Mucosa of descending colon (tissue), 3 donors: ENCODE measurements around the gene MCC. TPM values are rescaled to one million over a fixed set of nuclear protein-coding genes. Genes with fewer than 3 reads are reported as not detected.

ENCODE experiments used
- ATAC-seq: fragments of 200-7000 bp; cut with Tn5 transposase; one replicate; pipeline ENCODE4 v1.9.1; 2020; ENCODE audit warnings: mild to moderate bottlenecking, moderate library complexity
- DNase-seq, 3 donors: peaks; one replicate each; pipeline ENCODE4 v3.0.0-alpha.2; 2020
- H3K36me3 ChIP-seq: fragments of 200-600 bp; one replicate; pipeline ENCODE4 v1.8.0; 2021; ENCODE audit warnings: low read depth, mild to moderate bottlenecking
- H3K4me1 ChIP-seq: fragments of 200-600 bp; one replicate; pipeline ENCODE4 v1.8.0; 2021; ENCODE audit warnings: low read depth, mild to moderate bottlenecking
- H3K4me3 ChIP-seq: fragments of 200-600 bp; one replicate; pipeline ENCODE4 v1.8.0; 2021; ENCODE audit warnings: mild to moderate bottlenecking
- H3K9me3 ChIP-seq: fragments of 200-600 bp; one replicate; pipeline ENCODE4 v1.8.0; 2021; ENCODE audit warnings: mild to moderate bottlenecking
- intact Hi-C, 2 donors: fragments of 100-400 bp; cut with DNase I in 1 of 2; cut with micrococcal nuclease in 1 of 2; formaldehyde crosslinking; loops; one replicate each; pipeline versions ENCODE4 v1.11.0 to v1.11.1; 2022; cut with DNase I, micrococcal nuclease
- total RNA-seq, 3 donors: library from RNA; stranded (reverse); fragmentation: NEBNext Ultra II Directional in 2 of 3; extraction: Animal tissue kit (Norgen Biotek cat#: 25700) in 2 of 3; gene quantifications; one replicate each; pipeline versions ENCODE4 v1.2.1 to v1.2.4, GENCODE V29; 2021 to 2023
- TF ChIP-seq, protein P1 (sequence below): fragments of 200-600 bp; IDR thresholded peaks from one replicate; pipeline ENCODE4 v1.8.0; 2022; ENCODE audit warnings: antibody characterized with exemption, mild to moderate bottlenecking
- donor health status: DM: no; HTN: no; CAD: no; lungs with moderate emphysema.
- donor health status: DM: no; HTN: no; CAD: no.
- donor health status: DM: no; HTN: yes; CAD: no.

MCC gene
- total RNA-seq, 3 donors from 2014 or later, result 1.5 to 7.4 (median 4.4) TPM

DNA sequence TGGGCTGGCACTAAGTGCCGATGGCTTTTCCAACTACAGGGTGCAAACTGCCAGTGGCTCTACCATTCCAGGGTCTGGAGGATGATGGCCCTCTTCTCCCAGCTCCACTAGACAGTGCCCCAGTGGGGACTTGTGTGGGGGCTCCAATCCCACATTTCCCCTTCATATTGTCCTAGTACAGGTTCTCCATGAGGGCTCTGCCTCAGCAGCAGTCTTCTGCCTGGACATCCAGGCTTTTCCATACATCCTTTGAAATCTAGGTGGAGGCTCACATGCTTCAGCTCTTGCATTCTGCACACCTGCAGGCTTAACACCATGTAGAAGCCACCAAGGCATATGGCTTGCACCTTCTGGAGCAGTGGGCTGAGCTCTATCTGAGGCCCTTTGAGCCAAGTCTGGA, 123.8 kb downstream of the MCC start:
- DNase-seq (no peak), ATAC-seq (no peak)
- intact Hi-C loops, result no loop called here
- Histone ChIP-seq H3K36me3 (no peaks in the 10 kb centered on the region), H3K4me1 (no peaks in the 10 kb centered on the region), H3K9me3 (peaks cover 10% of the 10 kb centered on the region), H3K4me3 (no peak overlapping the region)
- TF ChIP-seq, protein P1, sequence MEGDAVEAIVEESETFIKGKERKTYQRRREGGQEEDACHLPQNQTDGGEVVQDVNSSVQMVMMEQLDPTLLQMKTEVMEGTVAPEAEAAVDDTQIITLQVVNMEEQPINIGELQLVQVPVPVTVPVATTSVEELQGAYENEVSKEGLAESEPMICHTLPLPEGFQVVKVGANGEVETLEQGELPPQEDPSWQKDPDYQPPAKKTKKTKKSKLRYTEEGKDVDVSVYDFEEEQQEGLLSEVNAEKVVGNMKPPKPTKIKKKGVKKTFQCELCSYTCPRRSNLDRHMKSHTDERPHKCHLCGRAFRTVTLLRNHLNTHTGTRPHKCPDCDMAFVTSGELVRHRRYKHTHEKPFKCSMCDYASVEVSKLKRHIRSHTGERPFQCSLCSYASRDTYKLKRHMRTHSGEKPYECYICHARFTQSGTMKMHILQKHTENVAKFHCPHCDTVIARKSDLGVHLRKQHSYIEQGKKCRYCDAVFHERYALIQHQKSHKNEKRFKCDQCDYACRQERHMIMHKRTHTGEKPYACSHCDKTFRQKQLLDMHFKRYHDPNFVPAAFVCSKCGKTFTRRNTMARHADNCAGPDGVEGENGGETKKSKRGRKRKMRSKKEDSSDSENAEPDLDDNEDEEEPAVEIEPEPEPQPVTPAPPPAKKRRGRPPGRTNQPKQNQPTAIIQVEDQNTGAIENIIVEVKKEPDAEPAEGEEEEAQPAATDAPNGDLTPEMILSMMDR, result no peak

DNA sequence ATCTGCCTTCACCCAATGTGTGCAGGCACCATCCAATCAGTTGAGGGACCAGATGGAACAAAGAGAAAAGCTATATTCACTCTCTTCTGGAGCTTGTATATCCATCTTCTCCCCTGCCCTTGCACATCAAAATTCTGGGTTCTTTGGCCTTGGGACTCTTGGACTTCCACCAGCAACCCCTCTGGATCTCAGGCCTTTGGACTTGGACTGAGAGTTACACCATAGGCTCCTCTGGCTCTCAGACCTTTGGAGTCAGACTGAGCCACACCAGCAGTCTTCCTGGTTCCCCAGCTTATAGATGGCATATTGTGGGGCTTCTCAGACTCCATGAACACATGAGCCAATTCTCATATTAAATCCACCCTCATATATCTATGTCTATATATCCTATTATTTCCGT, 126.6 kb downstream of the MCC start:
- Histone ChIP-seq H3K4me3 (no peak overlapping the region), H3K36me3 (no peaks in the 10 kb centered on the region), H3K9me3 (peaks cover 10% of the 10 kb centered on the region), H3K4me1 (no peaks in the 10 kb centered on the region)
- TF ChIP-seq, protein P1, result no peak
- intact Hi-C loops, result no loop called here
- DNase-seq (no peak), ATAC-seq (no peak)

DNA sequence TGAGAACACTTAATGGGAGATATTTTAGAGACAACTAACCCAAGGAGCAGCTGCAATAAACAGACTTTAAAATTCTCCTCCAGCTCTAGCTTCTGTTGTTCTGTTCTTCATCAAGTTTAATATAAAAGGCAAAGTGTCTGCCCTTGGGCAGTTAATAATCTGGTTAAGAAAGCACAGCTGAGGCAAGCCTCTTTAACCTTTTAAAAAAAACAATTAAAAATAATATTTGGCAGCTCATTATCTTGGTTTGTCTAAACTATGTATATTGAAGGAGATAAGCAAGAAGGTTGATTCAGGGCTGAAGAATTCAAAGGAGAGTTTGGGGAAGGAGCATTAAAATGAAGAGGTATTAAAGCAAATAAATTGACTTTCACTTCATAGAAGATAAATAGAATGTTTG, 128.8 kb downstream of the MCC start:
- ATAC-seq, result no peak
- Histone ChIP-seq H3K4me3 (no peak overlapping the region), H3K9me3 (peaks cover 3% of the 10 kb centered on the region), H3K36me3 (no peaks in the 10 kb centered on the region), H3K4me1 (no peaks in the 10 kb centered on the region)
- no peak for DNase-seq
- TF ChIP-seq, protein P1, result no peak
- intact Hi-C loops, result no loop called here

DNA sequence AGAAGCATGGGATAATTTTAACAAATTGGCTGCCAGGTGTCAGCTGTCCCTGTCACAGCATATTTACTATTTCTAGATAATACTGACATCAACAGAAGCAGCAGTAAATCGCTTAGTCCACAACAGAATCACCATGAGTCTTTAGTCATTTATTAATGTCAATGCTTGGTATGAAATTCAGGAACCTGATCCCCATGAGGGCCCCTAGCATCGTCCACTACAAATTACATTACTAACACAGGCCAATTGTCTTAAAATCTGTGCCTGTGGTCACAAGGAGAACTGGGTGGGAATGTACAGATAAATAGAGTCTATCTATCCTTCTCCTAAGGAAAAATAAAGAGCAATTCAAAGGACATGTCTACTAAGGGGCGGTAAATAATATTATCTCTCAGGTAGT, 129.6 kb downstream of the MCC start:
- no peaks in the 10 kb centered on the region for H3K9me3 ChIP-seq
- TF ChIP-seq, protein P1, result no peak
- H3K4me1 ChIP-seq, result no peaks in the 10 kb centered on the region
- no peak overlapping the region for H3K4me3 ChIP-seq
- intact Hi-C loops, result no loop called here
- no peak for DNase-seq
- no peak for ATAC-seq
- H3K36me3 ChIP-seq, result no peaks in the 10 kb centered on the region

DNA sequence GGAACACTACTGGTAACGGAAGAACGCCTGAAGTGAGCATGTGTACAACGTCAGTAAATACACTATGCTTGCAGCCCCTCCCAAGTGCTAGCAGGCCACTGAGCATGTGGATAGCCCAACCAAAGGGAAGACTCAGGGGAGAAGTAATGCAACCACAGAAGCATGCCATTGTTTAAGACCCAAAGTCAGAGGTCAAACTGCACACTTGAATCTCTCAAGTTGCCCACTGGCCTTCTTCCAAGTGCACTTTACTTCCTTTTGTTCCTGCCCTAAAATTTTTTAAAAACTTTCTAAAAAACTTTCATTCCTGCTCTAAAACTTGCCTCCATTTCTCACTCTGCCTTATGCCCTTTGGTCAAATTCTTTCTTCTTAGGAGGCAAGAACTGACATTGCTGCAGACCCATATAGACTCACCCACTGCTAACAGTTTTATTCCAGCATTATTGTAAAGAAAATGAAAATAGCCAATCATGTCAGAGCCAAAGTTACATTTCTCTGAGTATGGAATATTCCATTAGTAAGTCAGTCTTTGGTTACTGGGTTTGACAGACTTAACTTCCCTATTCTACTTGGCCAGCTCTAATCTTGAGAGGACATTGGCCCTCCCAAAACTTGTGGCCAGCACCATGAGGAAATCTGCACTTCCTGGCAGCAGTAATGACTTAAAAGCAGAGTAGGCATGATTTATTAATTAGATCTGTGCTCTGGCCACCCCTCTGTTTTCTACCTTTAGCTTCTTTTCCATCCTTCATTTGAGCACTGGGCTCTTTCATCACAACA, 130.4 kb downstream of the MCC start:
- TF ChIP-seq, protein P1, result no peak
- ATAC-seq (no peak), DNase-seq (no peak)
- Histone ChIP-seq H3K4me1 (no peaks in the 10 kb centered on the region), H3K9me3 (no peaks in the 10 kb centered on the region), H3K36me3 (no peaks in the 10 kb centered on the region), H3K4me3 (no peak overlapping the region)
- intact Hi-C loops, result no loop called here

DNA sequence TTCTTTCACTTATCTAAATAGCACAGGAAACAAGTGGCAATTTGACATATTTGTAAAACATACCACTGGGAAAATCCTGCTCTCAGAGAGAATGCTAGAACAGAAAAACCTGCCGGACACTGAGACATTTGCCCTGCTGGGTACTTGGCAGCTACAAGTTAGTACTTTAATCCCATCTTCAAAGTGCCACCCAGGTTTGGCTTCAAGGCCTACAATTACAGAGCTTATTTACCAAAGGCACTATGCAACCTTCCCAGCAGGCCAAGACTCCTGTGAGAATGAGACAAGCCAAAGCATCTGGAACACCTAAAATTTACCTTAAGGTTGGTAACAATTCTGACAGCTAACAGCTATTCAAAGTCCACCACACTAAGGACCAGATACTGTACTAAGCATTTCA, 131.8 kb downstream of the MCC start:
- intact Hi-C loops, result no loop called here
- H3K9me3 ChIP-seq, result no peaks in the 10 kb centered on the region
- no peak for ATAC-seq

More for the DNA sequence above, 131.8 kb downstream of the MCC start:
- Histone ChIP-seq H3K36me3 (no peaks in the 10 kb centered on the region), H3K4me1 (no peaks in the 10 kb centered on the region), H3K4me3 (no peak overlapping the region)
- TF ChIP-seq, protein P1, result no peak
- DNase-seq, result no peak
